Body of pancreas (tissue), 4 donors: ENCODE results near the gene CDC42BPA. TPM values are rescaled to one million over a fixed set of nuclear protein-coding genes. Genes with fewer than 3 reads are reported as not detected.

Source experiments
- ATAC-seq: fragments of 150-250 bp; one replicate; pipeline ENCODE4 v1.9.1; 2016
- DNase-seq, 4 donors: peaks; one replicate each; pipeline ENCODE4 v3.0.0-alpha.2; 2019
- H3K27ac ChIP-seq, 4 donors: fragments of 200-600 bp; sonication (generic); 1 replicate in 3 of 4; 2 replicates in 1 of 4; pipeline versions ENCODE4 v1.5.1 to v1.6.1; 2016 to 2019; ENCODE audit warnings: mild to moderate bottlenecking in 1 of 4, mixed read lengths in 1 of 4, moderate library complexity in 1 of 4
- H3K27me3 ChIP-seq, 2 donors: fragments of 200-600 bp; sonication (generic); one replicate each; pipeline ENCODE4 v1.6.0; 2016; ENCODE audit warnings: mild to moderate bottlenecking in 1 of 2
- H3K36me3 ChIP-seq, 2 donors: fragments of 200-600 bp; sonication (generic); replicated peaks in 1 of 2; 2 replicates each; pipeline ENCODE4 v1.5.1; 2016; ENCODE audit warnings: low read depth in 2 of 2; ENCODE audit not compliant: insufficient read depth in 1 of 2
- H3K4me1 ChIP-seq: fragments of 200-600 bp; sonication (generic); one replicate; pipeline ENCODE4 v1.6.0; 2016
- H3K4me3 ChIP-seq, 2 donors: fragments of 200-600 bp; sonication (generic); 1 replicate in 1 of 2; 2 replicates in 1 of 2; pipeline ENCODE4 v1.5.1; 2016 to 2019
- H3K9me3 ChIP-seq, 3 donors: fragments of 200-600 bp; sonication (generic); 1 replicate in 2 of 3; 2 replicates in 1 of 3; pipeline ENCODE4 v1.5.1; 2016
- POLR2A ChIP-seq, 3 donors: fragments of 450-650 bp; IDR thresholded peaks; one replicate each; pipeline ENCODE4 v1.6.1; 2016; ENCODE audit warnings: antibody characterized with exemption in 3 of 3, mild to moderate bottlenecking in 2 of 3
- WGBS, 2 donors: methylation state at CpG; one replicate each; pipeline ENCODE4 v1.1.5; 2017; 5-methylcytosine and 5-hydroxymethylcytosine counted together
- intact Hi-C: fragments of 100-400 bp; cut with DNase I; formaldehyde crosslinking; loops from one replicate; pipeline ENCODE4 v1.15.1; 2023
- total RNA-seq, 2 donors: library from RNA; depleted of rRNA; stranded (reverse); fragments of >200 nt; gene quantifications; one replicate each; pipeline ENCODE4 v1.1.0, GENCODE V29; 2016
- TF ChIP-seq, protein P1 (sequence below), 7 experiments: fragments of 450-650 bp in 4 of 7; fragments of 200-600 bp in 3 of 7; sonication (generic) in 3 of 7; IDR thresholded peaks; one replicate each; pipeline ENCODE4 v1.5.1; 2016 to 2019; ENCODE audit warnings: antibody characterized with exemption in 7 of 7

CDC42BPA gene
- total RNA-seq, 2 donors from 2014 or later: 35.9 to 37.6 TPM

DNA sequence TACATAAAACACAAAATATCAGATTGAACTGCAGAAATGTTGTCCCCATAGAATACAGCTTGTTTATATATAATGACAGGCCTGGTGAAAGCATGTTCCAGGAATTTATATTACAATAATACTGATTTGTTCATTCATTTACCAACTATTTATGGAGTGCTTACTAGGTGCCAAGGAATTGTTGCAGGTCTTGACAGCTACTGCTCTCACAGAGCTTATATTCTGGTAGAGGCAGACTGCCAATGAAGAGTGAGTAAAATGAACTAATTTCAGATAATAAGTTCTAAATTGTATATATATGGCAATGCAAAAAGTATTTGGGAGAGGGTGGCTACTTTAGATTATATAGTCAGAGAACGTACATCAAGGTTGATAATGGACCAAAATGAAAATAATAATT, 226.2 kb downstream of the CDC42BPA start:
- no peak overlapping the region for H3K4me3 ChIP-seq
- intact Hi-C loops: no loop called here
- H3K27me3 ChIP-seq: no peaks in the 10 kb centered on the region
- ATAC-seq: no peak
- DNase-seq: no peak
- no peaks in the 10 kb centered on the region for H3K9me3 ChIP-seq
- TF ChIP-seq, protein P1, sequence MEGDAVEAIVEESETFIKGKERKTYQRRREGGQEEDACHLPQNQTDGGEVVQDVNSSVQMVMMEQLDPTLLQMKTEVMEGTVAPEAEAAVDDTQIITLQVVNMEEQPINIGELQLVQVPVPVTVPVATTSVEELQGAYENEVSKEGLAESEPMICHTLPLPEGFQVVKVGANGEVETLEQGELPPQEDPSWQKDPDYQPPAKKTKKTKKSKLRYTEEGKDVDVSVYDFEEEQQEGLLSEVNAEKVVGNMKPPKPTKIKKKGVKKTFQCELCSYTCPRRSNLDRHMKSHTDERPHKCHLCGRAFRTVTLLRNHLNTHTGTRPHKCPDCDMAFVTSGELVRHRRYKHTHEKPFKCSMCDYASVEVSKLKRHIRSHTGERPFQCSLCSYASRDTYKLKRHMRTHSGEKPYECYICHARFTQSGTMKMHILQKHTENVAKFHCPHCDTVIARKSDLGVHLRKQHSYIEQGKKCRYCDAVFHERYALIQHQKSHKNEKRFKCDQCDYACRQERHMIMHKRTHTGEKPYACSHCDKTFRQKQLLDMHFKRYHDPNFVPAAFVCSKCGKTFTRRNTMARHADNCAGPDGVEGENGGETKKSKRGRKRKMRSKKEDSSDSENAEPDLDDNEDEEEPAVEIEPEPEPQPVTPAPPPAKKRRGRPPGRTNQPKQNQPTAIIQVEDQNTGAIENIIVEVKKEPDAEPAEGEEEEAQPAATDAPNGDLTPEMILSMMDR (IDR thresholded peaks at IDR 0.05): no peak
- TF ChIP-seq POLR2A (IDR thresholded peaks at IDR 0.05): no peak
- WGBS, 2 donors: 89 to 97% methylated on average over 1 of the region's 1 CpG
- H3K4me1 ChIP-seq: peaks cover 25% of the 10 kb centered on the region
- H3K36me3 ChIP-seq: no peaks in the 10 kb centered on the region
- no peak overlapping the region for H3K27ac ChIP-seq

DNA sequence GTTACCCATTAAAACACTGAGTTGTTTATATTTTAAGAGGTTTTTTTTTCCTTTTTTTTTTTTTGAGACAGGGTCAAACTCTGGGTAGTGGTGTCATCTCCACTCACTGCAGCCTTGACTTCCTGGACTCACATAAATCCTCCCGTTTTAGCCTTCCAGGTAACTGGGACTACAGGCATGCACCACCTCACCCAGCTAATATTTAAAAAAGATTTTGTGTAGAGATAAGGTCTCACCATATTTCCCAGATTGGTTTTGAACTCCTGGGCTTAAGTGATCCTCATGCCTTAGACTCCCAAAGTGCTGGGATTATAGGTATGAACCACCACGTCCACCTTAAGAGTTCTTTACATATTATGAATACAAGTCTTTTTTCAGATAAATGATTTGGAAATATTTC, 231.7 kb downstream of the CDC42BPA start:
- no peak overlapping the region for H3K27ac ChIP-seq
- intact Hi-C loops: no loop called here
- no peaks in the 10 kb centered on the region for H3K36me3 ChIP-seq
- H3K9me3 ChIP-seq: no peaks in the 10 kb centered on the region
- ATAC-seq (no peak), DNase-seq (no peak)
- H3K4me3 ChIP-seq: no peak overlapping the region
- TF ChIP-seq POLR2A (IDR thresholded peaks at IDR 0.05): no peak
- TF ChIP-seq, protein P1 (IDR thresholded peaks at IDR 0.05): no peak
- 91 to 93% methylated on average over 2 of the region's 2 CpGs for WGBS, 2 donors
- no peaks in the 10 kb centered on the region for H3K27me3 ChIP-seq
- H3K4me1 ChIP-seq: no peaks in the 10 kb centered on the region

DNA sequence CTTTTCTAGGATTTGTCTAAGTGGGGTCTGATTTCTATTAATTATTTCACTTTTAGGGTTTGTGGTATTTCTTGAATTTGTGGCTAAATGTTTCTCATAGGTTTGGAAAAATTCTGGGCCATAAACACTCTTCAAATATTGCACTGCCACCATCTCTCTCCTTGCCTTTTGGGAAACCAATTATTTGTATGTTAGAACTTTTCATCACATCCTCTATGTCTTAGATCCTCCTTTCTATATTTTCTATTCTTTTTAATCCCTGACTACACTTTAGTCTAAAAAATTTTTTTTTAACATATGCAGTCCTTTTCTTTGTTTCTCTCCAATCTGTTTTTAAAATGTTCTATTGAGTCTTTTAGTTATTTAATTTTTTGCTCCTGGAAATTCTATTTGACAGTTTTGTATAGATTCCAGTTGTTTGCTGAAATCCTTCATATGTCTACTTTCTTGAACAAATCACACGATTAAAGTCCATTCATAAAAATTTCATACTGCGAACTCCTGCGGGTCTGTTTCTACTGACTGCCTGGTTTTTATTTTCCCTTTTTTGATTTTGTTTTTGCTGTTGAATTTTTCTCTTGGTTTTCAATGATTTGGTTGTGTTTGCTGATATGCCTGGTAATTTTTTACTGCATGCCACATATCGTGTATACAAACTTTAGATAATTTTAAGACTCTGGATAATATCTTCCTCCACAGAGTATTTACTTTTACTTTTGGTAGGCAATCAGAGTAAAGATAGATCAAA, 235.1 kb downstream of the CDC42BPA start:
- intact Hi-C loops: no loop called here
- DNase-seq (no peak), ATAC-seq (no peak)
- Histone ChIP-seq H3K4me1 (no peaks in the 10 kb centered on the region), H3K27me3 (no peaks in the 10 kb centered on the region), H3K36me3 (no peaks in the 10 kb centered on the region), H3K4me3 (no peak overlapping the region), H3K9me3 (no peaks in the 10 kb centered on the region), H3K27ac (no peak overlapping the region)
- 97% methylated on average over 4 of the region's 4 CpGs for WGBS, 2 donors
- TF ChIP-seq POLR2A (IDR thresholded peaks at IDR 0.05): no peak
- TF ChIP-seq, protein P1 (IDR thresholded peaks at IDR 0.05): no peak

DNA sequence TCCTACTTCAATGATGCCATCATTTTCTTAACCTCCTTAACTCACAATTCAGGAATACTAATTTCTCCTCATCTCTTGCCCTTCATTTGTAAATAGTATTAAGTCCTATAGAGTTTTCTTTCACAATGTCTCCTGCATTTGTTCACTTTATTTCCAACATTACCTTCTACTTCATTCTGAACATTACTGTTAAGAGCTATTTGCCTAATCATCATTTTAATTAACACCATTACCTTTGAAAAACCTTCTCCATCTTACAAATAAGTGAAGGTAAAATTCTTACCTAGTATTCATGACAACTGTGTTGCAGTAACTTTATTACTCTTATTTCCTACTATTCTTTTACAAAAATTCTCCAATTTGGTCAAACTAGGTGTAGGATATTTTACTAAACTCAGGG, 240.5 kb downstream of the CDC42BPA start:
- H3K4me3 ChIP-seq: no peak overlapping the region
- H3K36me3 ChIP-seq: no peaks in the 10 kb centered on the region
- intact Hi-C loops: no loop called here
- H3K9me3 ChIP-seq: no peaks in the 10 kb centered on the region
- no peaks in the 10 kb centered on the region for H3K4me1 ChIP-seq
- DNase-seq (no peak), ATAC-seq (no peak)
- H3K27ac ChIP-seq: no peak overlapping the region
- no peaks in the 10 kb centered on the region for H3K27me3 ChIP-seq
- TF ChIP-seq, protein P1 (IDR thresholded peaks at IDR 0.05): no peak
- no peak for TF ChIP-seq POLR2A (IDR thresholded peaks at IDR 0.05)

DNA sequence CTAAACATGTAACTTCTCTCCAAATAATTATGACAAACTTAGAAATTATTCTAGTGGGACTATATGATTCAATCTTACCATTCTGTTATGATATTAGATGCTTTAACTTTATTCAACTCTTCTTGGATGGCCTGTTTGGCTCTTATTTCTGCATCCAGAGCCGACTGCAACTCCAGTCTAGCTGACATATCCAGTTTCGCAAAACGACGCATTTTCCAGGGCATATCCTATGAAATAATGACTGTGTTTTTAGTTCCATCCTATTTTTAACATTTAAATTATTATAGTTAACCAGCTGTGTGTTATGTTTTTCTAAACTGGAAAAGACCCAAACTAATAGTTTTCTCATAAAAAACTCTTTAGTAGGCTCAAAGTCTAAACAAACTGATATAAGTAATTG, 244.5 kb downstream of the CDC42BPA start:
- WGBS, 2 donors: 85 to 88% methylated on average over 4 of the region's 4 CpGs
- H3K9me3 ChIP-seq: no peaks in the 10 kb centered on the region
- DNase-seq (no peak), ATAC-seq (no peak)
- H3K27ac ChIP-seq: no peak overlapping the region
- H3K36me3 ChIP-seq: no peaks in the 10 kb centered on the region
- TF ChIP-seq POLR2A (IDR thresholded peaks at IDR 0.05): no peak
- TF ChIP-seq, protein P1 (IDR thresholded peaks at IDR 0.05): no peak
- no peaks in the 10 kb centered on the region for H3K27me3 ChIP-seq
- intact Hi-C loops: no loop called here
- H3K4me1 ChIP-seq: no peaks in the 10 kb centered on the region
- no peak overlapping the region for H3K4me3 ChIP-seq
